Measurements from ENCODE around the gene PLCB1. TPM values are rescaled to one million over a fixed set of nuclear protein-coding genes. Genes with fewer than 3 reads are reported as not detected.

The PLCB1 gene
- total RNA-seq, 2 donors from 2014 or later = 12.3 to 13.4 TPM

- no peak for ATAC-seq
- H3K27ac Mint-ChIP-seq = no peak overlapping the region
- no peak overlapping the region for H3K4me3 Mint-ChIP-seq
- no peaks in the 10 kb centered on the region for H3K9me3 Mint-ChIP-seq
- H3K36me3 Mint-ChIP-seq = no peaks in the 10 kb centered on the region
- no peak for DNase-seq (ENCODE audit: low spot score)
- H3K4me1 Mint-ChIP-seq (ENCODE audit: low read depth in 2 of 2) = no peaks in the 10 kb centered on the region
- no peaks in the 10 kb centered on the region for H3K27me3 Mint-ChIP-seq
Measured at GRCh38 chr20:8930726-8931125, 798.7 kb downstream of the PLCB1 start.

- Mint-ChIP-seq H3K4me1 (ENCODE audit: low read depth in 2 of 2) (no peaks in the 10 kb centered on the region), H3K27me3 (no peaks in the 10 kb centered on the region), H3K4me3 (no peak overlapping the region), H3K27ac (no peak overlapping the region), H3K36me3 (no peaks in the 10 kb centered on the region), H3K9me3 (no peaks in the 10 kb centered on the region)
- no peak for ATAC-seq
- no peak for DNase-seq (ENCODE audit: low spot score)
Measured at GRCh38 chr20:8932192-8933165, 800.4 kb downstream of the PLCB1 start.

GRCh38 chr20:8933381-8933807 lies 801.3 kb downstream of the PLCB1 start:
- ATAC-seq = no peak
- H3K27me3 Mint-ChIP-seq = no peaks in the 10 kb centered on the region
- no peaks in the 10 kb centered on the region for H3K9me3 Mint-ChIP-seq
- no peaks in the 10 kb centered on the region for H3K36me3 Mint-ChIP-seq
- DNase-seq (ENCODE audit: low spot score) = no peak
- H3K27ac Mint-ChIP-seq = no peak overlapping the region
- H3K4me1 Mint-ChIP-seq (ENCODE audit: low read depth in 2 of 2) = no peaks in the 10 kb centered on the region
- no peak overlapping the region for H3K4me3 Mint-ChIP-seq

DNA sequence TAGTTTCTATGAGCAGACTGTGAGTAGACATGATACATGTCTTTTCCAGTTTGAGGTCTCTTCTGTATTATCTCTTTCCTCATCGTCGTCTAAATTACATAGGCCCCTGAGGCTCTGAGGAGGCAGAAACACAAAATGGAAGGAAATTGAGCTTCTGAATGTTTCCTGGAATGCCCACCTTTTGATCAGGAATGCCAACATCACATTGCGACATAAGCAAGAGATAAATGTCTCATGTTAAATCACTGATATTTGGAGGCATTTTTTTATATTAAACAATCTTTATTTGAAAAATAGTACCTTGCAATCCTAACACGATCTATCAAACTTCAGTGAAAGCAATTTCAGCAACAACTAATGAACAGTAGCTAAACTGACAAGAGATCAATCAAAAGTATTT lies 802.3 kb downstream of the PLCB1 start:
- Mint-ChIP-seq H3K27ac (no peak overlapping the region), H3K9me3 (no peaks in the 10 kb centered on the region), H3K27me3 (no peaks in the 10 kb centered on the region), H3K4me3 (no peak overlapping the region), H3K4me1 (ENCODE audit: low read depth in 2 of 2) (no peaks in the 10 kb centered on the region), H3K36me3 (no peaks in the 10 kb centered on the region)
- DNase-seq (ENCODE audit: low spot score) (no peak), ATAC-seq (no peak)

Other genes with a start within 250 kb of the PLCB1 start
- gene HAO1, start 191.8 kb upstream of the PLCB1 start, total RNA-seq = not detected
- 10 to 100 TPM; 41.5 to 44.4 TPM for gene TMX4, start 112.5 kb upstream of the PLCB1 start, total RNA-seq

Data from natural killer cell treated with Interleukin-12 subunit alpha and Interleukin-12 subunit beta and Interleukin-15 and Interleukin-18, amount 100 ng/mL, for 72 hours (primary cell).